ENCODE results near the gene STAT6. TPM values are rescaled to one million over a fixed set of nuclear protein-coding genes. Genes with fewer than 3 reads are reported as not detected.

STAT6 gene
- total RNA-seq, 1 experiment from 2014 or later: 44.4 TPM

GRCh38 chr12:57104292-57104910 is 6.8 kb downstream of the STAT6 start:
- peaks cover 2 to 12% of the 10 kb centered on the region in 2 experiments for H3K4me1 Mint-ChIP-seq
- WGBS (ENCODE audit: extremely low coverage, insufficient read length, low lambda C conversion rate): no CpG with 5 or more reads among the region's 12 CpGs
- Histone ChIP-seq H3K9ac (ENCODE audit: extremely low read depth, insufficient read length, low read length) (no peak overlapping the region), H3K9me3 (ENCODE audit: control insufficient read depth, low read depth, low read length) (no peaks in the 10 kb centered on the region), H3K79me1 (ENCODE audit: insufficient read depth, low read depth, low read length, poor library complexity, severe bottlenecking) (no peaks in the 10 kb centered on the region), H2BK15ac (ENCODE audit: low read depth, low read length) (no peak overlapping the region), H3K56ac (ENCODE audit: insufficient read length, low read depth, low read length) (no peak overlapping the region), H3K23me2 (ENCODE audit: insufficient read length, low read depth, low read length, poor library complexity, severe bottlenecking) (no peaks in the 10 kb centered on the region), H2AK5ac (ENCODE audit: insufficient read length, low read length) (no peak overlapping the region), H4K91ac (ENCODE audit: insufficient read length, low read depth, low read length) (no peak overlapping the region), H3K4ac (ENCODE audit: low read depth, low read length) (no peak overlapping the region), H2BK5ac (ENCODE audit: insufficient read length, low read length) (no peak overlapping the region), H4K8ac (replicated peaks; ENCODE audit: insufficient read length, low read depth, low read length) (no peak overlapping the region), H2BK20ac (ENCODE audit: low read depth, low read length, poor library complexity, severe bottlenecking) (no peak overlapping the region), H2BK12ac (ENCODE audit: insufficient read length, low read depth, low read length) (no peak overlapping the region), H3K27me3 (ENCODE audit: insufficient read depth, low read length) (no peaks in the 10 kb centered on the region), H4K5ac (ENCODE audit: insufficient read length, low read depth, low read length) (no peak overlapping the region), H3K4me2 (ENCODE audit: insufficient read depth, insufficient read length, low read length) (no peak overlapping the region), H3K79me2 (ENCODE audit: insufficient read depth, low read length) (no peaks in the 10 kb centered on the region), H3K14ac (ENCODE audit: insufficient read depth, low read length) (no peak overlapping the region), H2AFZ (ENCODE audit: low read length) (no peak overlapping the region), H3K27ac (ENCODE audit: insufficient read length, low read depth, low read length) (no peak overlapping the region), H3K4me1 (ENCODE audit: insufficient read depth, low read length) (no peaks in the 10 kb centered on the region; the same call in 1 of the 2 replicates), H2BK120ac (ENCODE audit: low read depth, low read length, poor library complexity, severe bottlenecking) (no peak overlapping the region), H4K20me1 (ENCODE audit: control insufficient read depth, insufficient read depth, insufficient read length) (no peaks in the 10 kb centered on the region), H3T11ph (ENCODE audit: low read length) (no peak overlapping the region), H3K23ac (ENCODE audit: insufficient read length, low read depth, low read length) (no peak overlapping the region), H3K18ac (ENCODE audit: insufficient read length, low read depth, low read length) (no peak overlapping the region)
- no peak for TF ChIP-seq CTCF (conservative IDR thresholded peaks at IDR 0.05)
- no peaks in the 10 kb centered on the region for H3K27me3 Mint-ChIP-seq (ENCODE audit: low read depth)
- peaks cover 2 to 52% (median 37%) of the 10 kb centered on the region in 3 experiments for H3K36me3 Mint-ChIP-seq (ENCODE audit: insufficient read depth in 1 of 3, low read depth in 3 of 3)
- no peak for DNase-seq
- H3K27ac Mint-ChIP-seq: no peak overlapping the region
- no peaks in the 10 kb centered on the region for H3K9me3 Mint-ChIP-seq
- H3K4me3 Mint-ChIP-seq: no peak overlapping the region
